B cell (primary cell): Measurements from ENCODE around the gene MAPT.

Experiments used
- EZH2 ChIP-seq: IDR thresholded peaks from 2 replicates; pipeline ENCODE4 v1.6.1; 2012; ENCODE audit warnings: borderline replicate concordance, low read depth, mild to moderate bottlenecking, moderate library complexity, low read length; ENCODE audit not compliant: insufficient read depth, poor library complexity, severe bottlenecking
- TF ChIP-seq, protein P1 (sequence below): fragments of 200-600 bp; IDR thresholded peaks from one replicate; pipeline ENCODE4 v1.8.0; 2022; ENCODE audit warnings: antibody characterized with exemption, mild to moderate bottlenecking

DNA sequence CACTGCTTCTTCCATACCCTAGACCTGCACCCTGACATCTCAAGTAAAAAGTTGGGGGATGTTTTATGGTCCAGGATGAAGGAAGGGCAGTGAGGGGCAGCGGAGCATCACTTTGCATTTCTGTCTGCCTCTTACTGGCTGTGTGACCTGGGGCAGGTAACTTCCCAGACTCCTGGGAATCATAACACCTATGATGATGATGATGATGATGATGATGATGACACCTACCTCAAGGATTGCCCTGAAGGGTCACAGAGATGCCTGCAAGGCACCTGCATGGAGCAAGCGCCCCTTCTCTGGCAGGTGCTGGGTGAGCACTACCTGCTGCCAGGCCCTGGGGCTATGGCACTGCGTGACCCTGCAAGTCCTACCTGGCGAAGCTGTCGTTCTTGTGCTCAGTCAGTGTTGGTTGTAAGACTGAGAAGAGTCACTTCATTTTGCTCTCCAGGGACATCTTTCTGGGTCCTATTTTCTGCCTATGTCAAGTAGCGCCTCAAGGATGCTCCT lies 58.5 kb downstream of the MAPT start:
- TF ChIP-seq, protein P1, sequence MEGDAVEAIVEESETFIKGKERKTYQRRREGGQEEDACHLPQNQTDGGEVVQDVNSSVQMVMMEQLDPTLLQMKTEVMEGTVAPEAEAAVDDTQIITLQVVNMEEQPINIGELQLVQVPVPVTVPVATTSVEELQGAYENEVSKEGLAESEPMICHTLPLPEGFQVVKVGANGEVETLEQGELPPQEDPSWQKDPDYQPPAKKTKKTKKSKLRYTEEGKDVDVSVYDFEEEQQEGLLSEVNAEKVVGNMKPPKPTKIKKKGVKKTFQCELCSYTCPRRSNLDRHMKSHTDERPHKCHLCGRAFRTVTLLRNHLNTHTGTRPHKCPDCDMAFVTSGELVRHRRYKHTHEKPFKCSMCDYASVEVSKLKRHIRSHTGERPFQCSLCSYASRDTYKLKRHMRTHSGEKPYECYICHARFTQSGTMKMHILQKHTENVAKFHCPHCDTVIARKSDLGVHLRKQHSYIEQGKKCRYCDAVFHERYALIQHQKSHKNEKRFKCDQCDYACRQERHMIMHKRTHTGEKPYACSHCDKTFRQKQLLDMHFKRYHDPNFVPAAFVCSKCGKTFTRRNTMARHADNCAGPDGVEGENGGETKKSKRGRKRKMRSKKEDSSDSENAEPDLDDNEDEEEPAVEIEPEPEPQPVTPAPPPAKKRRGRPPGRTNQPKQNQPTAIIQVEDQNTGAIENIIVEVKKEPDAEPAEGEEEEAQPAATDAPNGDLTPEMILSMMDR = no peak
- no peak for TF ChIP-seq EZH2
